Activated T-cell treated with anti-CD3 and anti-CD28 coated beads, Interleukin-2, amount 50 U/mL, for 72 hours (primary cell): ENCODE results near the gene SLC44A2. TPM values are rescaled to one million over a fixed set of nuclear protein-coding genes. Genes with fewer than 3 reads are reported as not detected.

Experiments
- total RNA-seq, 2 donors: library from RNA; stranded (reverse); gene quantifications; one replicate each; pipeline ENCODE4 v1.2.3, GENCODE V29; 2022

Gene SLC44A2
- total RNA-seq, 2 donors from 2014 or later: 131 to 148 TPM

Other genes starting within 250 kb of the SLC44A2 start
- 100 to 1,000 TPM; 174 to 222 TPM for gene TYK2, start 245.0 kb upstream of the SLC44A2 start, total RNA-seq
- 100 to 1,000 TPM; 128 to 137 TPM for gene CDC37, start 222.0 kb upstream of the SLC44A2 start, total RNA-seq
- gene PDE4A, start 205.0 kb upstream of the SLC44A2 start, total RNA-seq: 10 to 100 TPM; 21.8 to 36.8 TPM
- 10 to 100 TPM; 65.2 to 70.7 TPM for gene KEAP1, start 122.2 kb upstream of the SLC44A2 start, total RNA-seq
- 1 to 10 TPM in 1 of 2 donors, under 1 TPM in 1; 0.19 to 1.8 TPM for gene S1PR5, start 108.1 kb upstream of the SLC44A2 start, total RNA-seq
- gene ATG4D, start 81.6 kb upstream of the SLC44A2 start, total RNA-seq: 10 to 100 TPM; 35.4 to 37.0 TPM
- 10 to 100 TPM; 48.4 to 61.7 TPM for gene KRI1, start 59.5 kb upstream of the SLC44A2 start, total RNA-seq
- gene CDKN2D, start 56.6 kb upstream of the SLC44A2 start, total RNA-seq: 10 to 100 TPM; 69.6 to 72.8 TPM
- not detected for gene AP1M2, start 38.2 kb upstream of the SLC44A2 start, total RNA-seq
- gene ILF3, start 28.8 kb downstream of the SLC44A2 start, total RNA-seq: 100 to 1,000 TPM; 297 to 311 TPM
- gene QTRT1, start 75.9 kb downstream of the SLC44A2 start, total RNA-seq: 10 to 100 TPM; 48.9 to 49.5 TPM
- gene DNM2, start 92.5 kb downstream of the SLC44A2 start, total RNA-seq: 100 to 1,000 TPM; 241 to 266 TPM
- 10 to 100 TPM; 19.6 to 21.1 TPM for gene TMED1, start 210.7 kb downstream of the SLC44A2 start, total RNA-seq
- 1 to 10 TPM; 6.2 to 9.9 TPM for gene C19orf38, start 222.9 kb downstream of the SLC44A2 start, total RNA-seq
- gene CARM1, start 246.0 kb downstream of the SLC44A2 start, total RNA-seq: 10 to 100 TPM; 85.0 to 99.5 TPM